Measurements from ENCODE around the gene SURF1. TPM values are rescaled to one million over a fixed set of nuclear protein-coding genes. Genes with fewer than 3 reads are reported as not detected.
"Not testable (repeated sequence)": the region's sequence is repeated elsewhere in the genome, so short reads cannot be mapped to it uniquely, and the experiment has no call there.

The SURF1 gene
- total RNA-seq, 2 donors from 2014 or later, result 27.7 to 30.2 TPM

GRCh38 chr9:133332381-133332730, 23.9 kb downstream of the SURF1 start:
- intact Hi-C loops (cut with DNase I), result no loop called here
- no peak for DNase-seq (ENCODE audit: low spot score)

GRCh38 chr9:133331641-133332380, 24.5 kb downstream of the SURF1 start:
- no peak for DNase-seq (ENCODE audit: low spot score)
- intact Hi-C loops (cut with DNase I), result no loop called here

- intact Hi-C loops (cut with DNase I), result no loop called here
- DNase-seq (ENCODE audit: low spot score), result no peak
Measured at GRCh38 chr9:133331221-133331620, 25.1 kb downstream of the SURF1 start.

- intact Hi-C loops (cut with DNase I), result loop anchor here in 1 of 2 donors (10.0 kb wide), 1 partner anchor 145 kb away; no protein-coding TSS in a partner anchor
- not testable (repeated sequence) for DNase-seq (ENCODE audit: low spot score)
Measured at GRCh38 chr9:133329306-133330156, 26.8 kb downstream of the SURF1 start.

- DNase-seq (ENCODE audit: low spot score), result no peak
- intact Hi-C loops (cut with DNase I), result loop anchor here in 1 of 2 donors (10.0 kb wide), 1 partner anchor 143 kb away; no protein-coding TSS in a partner anchor
Measured at GRCh38 chr9:133327834-133328484, 28.3 kb downstream of the SURF1 start.

- DNase-seq (ENCODE audit: low spot score), result not testable (repeated sequence)
- intact Hi-C loops (cut with DNase I), result loop anchor here in 1 of 2 donors (10.0 kb wide), 1 partner anchor 142 kb away; no protein-coding TSS in a partner anchor
Measured at GRCh38 chr9:133327021-133327420, 29.3 kb downstream of the SURF1 start.

GRCh38 chr9:133323991-133324703, 32.1 kb downstream of the SURF1 start:
- no peak for DNase-seq (ENCODE audit: low spot score)
- intact Hi-C loops (cut with DNase I), result loop anchor here in 1 of 2 donors (10.0 kb wide), 1 partner anchor 139 kb away; no protein-coding TSS in a partner anchor

GRCh38 chr9:133323211-133323610, 33.1 kb downstream of the SURF1 start:
- no peak for DNase-seq (ENCODE audit: low spot score)
- intact Hi-C loops (cut with DNase I), result loop anchor here in 1 of 2 donors (10.0 kb wide), 1 partner anchor 138 kb away; no protein-coding TSS in a partner anchor

GRCh38 chr9:133322701-133323100, 33.6 kb downstream of the SURF1 start:
- DNase-seq (ENCODE audit: low spot score), result no peak
- intact Hi-C loops (cut with DNase I), result loop anchor here in 1 of 2 donors (10.0 kb wide), 1 partner anchor 138 kb away; no protein-coding TSS in a partner anchor

- intact Hi-C loops (cut with DNase I), result loop anchor here in 1 of 2 donors (10.0 kb wide), 1 partner anchor 137 kb away; no protein-coding TSS in a partner anchor
Measured at GRCh38 chr9:133321411-133321935, 34.8 kb downstream of the SURF1 start.

GRCh38 chr9:133320421-133320881, 35.8 kb downstream of the SURF1 start:
- DNase-seq (ENCODE audit: low spot score), result no peak
- intact Hi-C loops (cut with DNase I), result loop anchor here in 1 of 2 donors (10.0 kb wide), 1 partner anchor 136 kb away; no protein-coding TSS in a partner anchor

More at GRCh38 chr9:133321411-133321935, 34.8 kb downstream of the SURF1 start:
- DNase-seq (ENCODE audit: low spot score), result no peak

- DNase-seq (ENCODE audit: low spot score); intact Hi-C loops (cut with DNase I): not testable (repeated sequence)
Measured at GRCh38 chr9:133317551-133317950, 38.7 kb downstream of the SURF1 start.

GRCh38 chr9:133315997-133316396, 40.3 kb downstream of the SURF1 start:
- DNase-seq (ENCODE audit: low spot score), result no peak
- intact Hi-C loops (cut with DNase I), result no loop called here

GRCh38 chr9:133309608-133310007, 46.7 kb downstream of the SURF1 start:
- intact Hi-C loops (cut with DNase I), result no loop called here
- no peak for DNase-seq (ENCODE audit: low spot score)

- no peak for DNase-seq (ENCODE audit: low spot score)
- intact Hi-C loops (cut with DNase I), result no loop called here
Measured at GRCh38 chr9:133307301-133307700, 49.0 kb downstream of the SURF1 start.

- no peak for DNase-seq (ENCODE audit: low spot score)
- intact Hi-C loops (cut with DNase I), result no loop called here
Measured at GRCh38 chr9:133306242-133307204, 49.8 kb downstream of the SURF1 start.

GRCh38 chr9:133305731-133306130, 50.6 kb downstream of the SURF1 start:
- intact Hi-C loops (cut with DNase I), result no loop called here

More at GRCh38 chr9:133305731-133306130, 50.6 kb downstream of the SURF1 start:
- DNase-seq (ENCODE audit: low spot score), result no peak

All from posterior vena cava (tissue), 2 donors.